SK-N-SH (cell line): ENCODE data around the gene MAGI2. TPM values are rescaled to one million over a fixed set of nuclear protein-coding genes. Genes with fewer than 3 reads are reported as not detected.

Source experiments
- CTCF ChIA-PET: fragments of 300-600, 350-600 bp; formaldehyde crosslinking; extraction: SDS; loops from one replicate; lab custom pipeline; 2021; lab: Yijun Ruan, JAX
- POLR2A ChIA-PET: fragments of 350-600 bp; sonication (Branson Sonifier 250); formaldehyde crosslinking; extraction: SDS; loops from one replicate; lab custom pipeline; 2020; ENCODE audit warnings: antibody characterized with exemption, inconsistent platforms; lab: Yijun Ruan, JAX
- DNase-seq: peaks from one replicate; pipeline ENCODE4 v3.0.0; 2012
- H2AFZ ChIP-seq: fragments of 200-600 bp; sonication (generic); 2 replicates; pipeline ENCODE4 v1.8.1; 2016; ENCODE audit warnings: antibody characterized with exemption, mild to moderate bottlenecking, low read depth
- H3F3A ChIP-seq: fragments of 200-600 bp; sonication (generic); replicated peaks from 2 replicates; pipeline ENCODE3; 2016; ENCODE audit warnings: antibody characterized with exemption, mild to moderate bottlenecking; ENCODE audit not compliant: insufficient read depth
- H3K27ac ChIP-seq, 2 experiments: fragments of 200-500 bp in 1 of 2; fragments of 200-600 bp in 1 of 2; sonication (Bioruptor generic) in 1 of 2; sonication (generic), shearing (Covaris generic) in 1 of 2; 2 replicates each; pipeline versions ENCODE4 v1.5.1 to v1.6.1; 2014 to 2016; ENCODE audit warnings: low read depth in 2 of 2, inconsistent platforms in 1 of 2, low read length in 1 of 2, mild to moderate bottlenecking in 1 of 2, mixed read lengths in 1 of 2
- H3K27me3 ChIP-seq: fragments of 200-600 bp; sonication (generic), shearing (Covaris generic); 2 replicates; pipeline ENCODE4 v1.6.1; 2016; ENCODE audit warnings: mixed run types; ENCODE audit not compliant: insufficient read depth
- H3K36me3 ChIP-seq, 2 experiments: fragments of 200-500 bp in 1 of 2; fragments of 200-600 bp in 1 of 2; sonication (Bioruptor generic) in 1 of 2; sonication (generic) in 1 of 2; replicated peaks in 1 of 2; 2 replicates each; pipeline versions ENCODE3 to v1.5.1; 2014 to 2016; ENCODE audit warnings: low read length in 1 of 2, mild to moderate bottlenecking in 1 of 2; ENCODE audit not compliant: insufficient read depth in 2 of 2, control insufficient read depth in 1 of 2
- H3K4me1 ChIP-seq, 2 experiments: fragments of 200-500 bp in 1 of 2; fragments of 200-600 bp in 1 of 2; sonication (Bioruptor generic) in 1 of 2; sonication (generic), shearing (Covaris generic) in 1 of 2; 2 replicates each; pipeline versions ENCODE4 v1.5.1 to v1.6.1; 2014 to 2016; ENCODE audit warnings: low read depth in 1 of 2, low read length in 1 of 2, mixed run types in 1 of 2; ENCODE audit not compliant: insufficient read depth in 2 of 2, control insufficient read depth in 1 of 2
- H3K4me2 ChIP-seq: fragments of 200-600 bp; sonication (generic), shearing (Covaris generic); 2 replicates; pipeline ENCODE4 v1.6.1; 2017; ENCODE audit warnings: mixed run types
- H3K4me3 ChIP-seq, 2 experiments: fragments of 200-500 bp in 1 of 2; fragments of 200-600 bp in 1 of 2; sonication (Bioruptor generic) in 1 of 2; sonication (generic), shearing (Covaris generic) in 1 of 2; 2 replicates each; pipeline versions ENCODE4 v1.5.1 to v1.8.1; 2014 to 2016; ENCODE audit warnings: low read depth in 2 of 2, inconsistent platforms in 1 of 2, low read length in 1 of 2, mild to moderate bottlenecking in 1 of 2, mixed read lengths in 1 of 2, moderate library complexity in 1 of 2
- H3K79me2 ChIP-seq: fragments of 200-600 bp; sonication (generic); 2 replicates; pipeline ENCODE4 v1.8.1; 2017; ENCODE audit warnings: mild to moderate bottlenecking; ENCODE audit not compliant: insufficient read depth
- H3K9ac ChIP-seq: fragments of 200-600 bp; sonication (generic); 2 replicates; pipeline ENCODE4 v1.6.1; 2017; ENCODE audit warnings: mixed run types
- H3K9me2 ChIP-seq: fragments of 200-600 bp; sonication (generic); 2 replicates; pipeline ENCODE4 v1.6.1; 2017; ENCODE audit warnings: mixed run types
- H3K9me3 ChIP-seq: fragments of 200-600 bp; sonication (generic); 2 replicates; pipeline ENCODE4 v1.6.1; 2017; ENCODE audit warnings: mixed run types, mild to moderate bottlenecking, moderate library complexity
- H4K20me1 ChIP-seq: fragments of 200-600 bp; sonication (generic); 2 replicates; pipeline ENCODE4 v1.6.1; 2017; ENCODE audit warnings: mild to moderate bottlenecking, mixed run types; ENCODE audit not compliant: insufficient read depth
- CHD2 ChIP-seq: fragments of 150-350 bp; IDR thresholded peaks from 2 replicates; pipeline ENCODE4 v1.6.1; 2018; ENCODE audit warnings: low read length; ENCODE audit not compliant: partially characterized antibody
- EZH2phosphoT487 ChIP-seq: fragments of 200-600 bp; sonication (generic); IDR thresholded peaks from 2 replicates; pipeline ENCODE4 v1.6.1; 2017; ENCODE audit warnings: low read depth, mixed run types, mild to moderate bottlenecking, antibody characterized with exemption, moderate library complexity, borderline replicate concordance
- FOXJ3 ChIP-seq: sonication (generic); formaldehyde crosslinking; IDR thresholded peaks from 2 replicates; pipeline ENCODE4 v1.5.1; 2020; ENCODE audit warnings: mild to moderate bottlenecking, missing genetic modification reagents
- GATA2 ChIP-seq: sonication (generic); formaldehyde crosslinking; IDR thresholded peaks from 2 replicates; pipeline ENCODE4 v1.5.0; 2020; ENCODE audit warnings: mild to moderate bottlenecking, missing genetic modification reagents
- JUND ChIP-seq: IDR thresholded peaks from 2 replicates; pipeline ENCODE4 v1.4.0; 2012
- MAX ChIP-seq: IDR thresholded peaks from 2 replicates; pipeline ENCODE4 v1.4.0; 2012; ENCODE audit warnings: low read depth
- MEF2A ChIP-seq: IDR thresholded peaks from 2 replicates; pipeline ENCODE4 v1.4.0; 2012; ENCODE audit warnings: low read depth, borderline replicate concordance
- NFIC ChIP-seq: IDR thresholded peaks from 2 replicates; pipeline ENCODE4 v1.4.0; 2012; ENCODE audit warnings: borderline replicate concordance
- RAD21 ChIP-seq: IDR thresholded peaks from 2 replicates; pipeline ENCODE4 v1.6.1; 2012; ENCODE audit warnings: mild to moderate bottlenecking, low read length
- REST ChIP-seq: IDR thresholded peaks from 2 replicates; pipeline ENCODE4 v1.6.1; 2012; ENCODE audit warnings: mild to moderate bottlenecking, low read depth, low read length, moderate library complexity
- RFX5 ChIP-seq: IDR thresholded peaks from 2 replicates; pipeline ENCODE4 v1.6.1; 2012; ENCODE audit warnings: mild to moderate bottlenecking, improper control_type of control experiment, low read length
- RXRA ChIP-seq: IDR thresholded peaks from 2 replicates; pipeline ENCODE4 v1.4.0; 2012; ENCODE audit warnings: low read depth, mild to moderate bottlenecking, borderline replicate concordance
- SIN3A ChIP-seq: IDR thresholded peaks from 2 replicates; pipeline ENCODE4 v1.6.1; 2012; ENCODE audit warnings: low read depth, mild to moderate bottlenecking, low read length, moderate library complexity, borderline replicate concordance
- TAF1 ChIP-seq: IDR thresholded peaks from 2 replicates; pipeline ENCODE4 v1.6.1; 2012; ENCODE audit warnings: low read depth, mild to moderate bottlenecking, low read length, moderate library complexity, borderline replicate concordance
- WGBS: methylation state at CpG from one replicate; pipeline ENCODE4 v1.1.6; 2017; ENCODE audit warnings: low lambda C conversion rate; 5-methylcytosine and 5-hydroxymethylcytosine counted together
- polyA plus RNA-seq, 3 experiments: library from polyadenylated mRNA; depleted of rRNA; stranded (reverse); fragments of >200 nt; gene quantifications; 2 replicates each; pipeline ENCODE4 v1.2.3, GENCODE V29; 2012
- TF ChIP-seq, protein P1 (sequence below): IDR thresholded peaks from 2 replicates; pipeline ENCODE4 v1.4.0; 2012; ENCODE audit warnings: low read depth, borderline replicate concordance
- TF ChIP-seq, protein P2 (sequence below): IDR thresholded peaks from 2 replicates; pipeline ENCODE4 v1.4.0; 2012; ENCODE audit warnings: low read depth, borderline replicate concordance

Gene MAGI2
- polyA plus RNA-seq, 1 of the 3 experiments (the other 2 are of a cell fraction) = 1.1 TPM

DNA sequence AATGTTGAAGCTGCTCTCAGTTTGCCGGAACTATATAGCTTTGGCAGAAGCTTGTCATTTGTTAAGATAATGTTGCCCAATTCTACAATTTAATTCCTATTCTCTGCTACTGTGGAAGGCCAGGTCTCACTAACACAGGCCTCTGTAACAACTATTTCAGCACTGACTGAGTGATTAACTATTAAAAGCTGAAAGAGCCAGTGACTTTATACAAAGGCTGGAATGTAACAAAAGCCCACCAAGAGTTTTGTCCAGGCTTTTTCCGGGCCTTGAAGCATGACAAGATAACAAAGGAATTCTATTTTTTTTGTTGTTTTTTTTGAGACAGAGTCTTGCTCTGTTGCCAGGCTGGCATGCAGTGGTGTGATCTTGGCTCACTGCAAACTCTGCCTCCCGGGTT is 859.3 kb downstream of the MAGI2 start:
- POLR2A ChIA-PET = no interaction called here
- H3K27me3 ChIP-seq = no peaks in the 10 kb centered on the region
- no peaks in the 10 kb centered on the region for H4K20me1 ChIP-seq
- H3K9me2 ChIP-seq = no peaks in the 10 kb centered on the region
- H3K9ac ChIP-seq = 0 out of 2 replicates have a peak overlapping the region, but pooled peaks have one; percentile 9
- no peaks in the 10 kb centered on the region for H3F3A ChIP-seq
- H3K4me3 ChIP-seq = no peak overlapping the region
- no peak for DNase-seq
- WGBS = 64% methylated on average over 3 of the region's 3 CpGs
- no peaks in the 10 kb centered on the region for H3K9me3 ChIP-seq
- H2AFZ ChIP-seq = no peak overlapping the region
- no peaks in the 10 kb centered on the region for H3K79me2 ChIP-seq
- CTCF ChIA-PET = interaction anchor here (1.2 to 1.4 kb wide), 3 partner anchors 13 to 582 kb away, joined by 3 to 4 read pairs (median 4); no protein-coding TSS in a partner anchor
- H3K4me1 ChIP-seq = peaks cover 0 to 4% of the 10 kb centered on the region in 2 experiments; a peak in 1 of 4 replicates
- H3K36me3 ChIP-seq = no peaks in the 10 kb centered on the region
- peak overlapping the region; percentile 4; the same call in 1 of the 2 replicates for H3K4me2 ChIP-seq
- no peak for TF ChIP-seq MEF2A
- TF ChIP-seq REST = no peak
- no peak for TF ChIP-seq RFX5
- TF ChIP-seq JUND = 0 out of 2 replicates have a peak, but pooled peaks have one; percentile 7
- no peak for TF ChIP-seq TAF1
- no peak for TF ChIP-seq NFIC
- peak overlapping the region in 1 of 2 experiments; percentile 54; a peak in 2 of 4 replicates for H3K27ac ChIP-seq

- no peaks in the 10 kb centered on the region for H3K9me2 ChIP-seq
Observed at GRCh38 chr7:78588393-78588792, 865.1 kb downstream of the MAGI2 start.

More at GRCh38 chr7:78588393-78588792, 865.1 kb downstream of the MAGI2 start:
- POLR2A ChIA-PET = no interaction called here
- WGBS = 45% methylated on average over 1 of the region's 1 CpG
- Histone ChIP-seq H3K9me3 (no peaks in the 10 kb centered on the region), H3K4me2 (no peak overlapping the region), H4K20me1 (no peaks in the 10 kb centered on the region), H3K36me3 (no peaks in the 10 kb centered on the region), H3K79me2 (no peaks in the 10 kb centered on the region), H3K9ac (no peak overlapping the region), H2AFZ (no peak overlapping the region), H3K4me1 (no peaks in the 10 kb centered on the region; a peak in 1 of 4 replicates), H3K27ac (no peak overlapping the region), H3F3A (no peaks in the 10 kb centered on the region), H3K4me3 (no peak overlapping the region), H3K27me3 (no peaks in the 10 kb centered on the region)
- DNase-seq = no peak
- no peak for TF ChIP-seq RXRA
- TF ChIP-seq MAX = no peak
- no peak for TF ChIP-seq CHD2
- TF ChIP-seq JUND = no peak
- TF ChIP-seq, protein P1, sequence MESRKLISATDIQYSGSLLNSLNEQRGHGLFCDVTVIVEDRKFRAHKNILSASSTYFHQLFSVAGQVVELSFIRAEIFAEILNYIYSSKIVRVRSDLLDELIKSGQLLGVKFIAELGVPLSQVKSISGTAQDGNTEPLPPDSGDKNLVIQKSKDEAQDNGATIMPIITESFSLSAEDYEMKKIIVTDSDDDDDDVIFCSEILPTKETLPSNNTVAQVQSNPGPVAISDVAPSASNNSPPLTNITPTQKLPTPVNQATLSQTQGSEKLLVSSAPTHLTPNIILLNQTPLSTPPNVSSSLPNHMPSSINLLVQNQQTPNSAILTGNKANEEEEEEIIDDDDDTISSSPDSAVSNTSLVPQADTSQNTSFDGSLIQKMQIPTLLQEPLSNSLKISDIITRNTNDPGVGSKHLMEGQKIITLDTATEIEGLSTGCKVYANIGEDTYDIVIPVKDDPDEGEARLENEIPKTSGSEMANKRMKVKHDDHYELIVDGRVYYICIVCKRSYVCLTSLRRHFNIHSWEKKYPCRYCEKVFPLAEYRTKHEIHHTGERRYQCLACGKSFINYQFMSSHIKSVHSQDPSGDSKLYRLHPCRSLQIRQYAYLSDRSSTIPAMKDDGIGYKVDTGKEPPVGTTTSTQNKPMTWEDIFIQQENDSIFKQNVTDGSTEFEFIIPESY = no peak
- TF ChIP-seq EZH2phosphoT487 = no peak
- no peak for TF ChIP-seq SIN3A
- TF ChIP-seq, protein P2, sequence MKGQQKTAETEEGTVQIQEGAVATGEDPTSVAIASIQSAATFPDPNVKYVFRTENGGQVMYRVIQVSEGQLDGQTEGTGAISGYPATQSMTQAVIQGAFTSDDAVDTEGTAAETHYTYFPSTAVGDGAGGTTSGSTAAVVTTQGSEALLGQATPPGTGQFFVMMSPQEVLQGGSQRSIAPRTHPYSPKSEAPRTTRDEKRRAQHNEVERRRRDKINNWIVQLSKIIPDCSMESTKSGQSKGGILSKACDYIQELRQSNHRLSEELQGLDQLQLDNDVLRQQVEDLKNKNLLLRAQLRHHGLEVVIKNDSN = no peak
- TF ChIP-seq RAD21 = no peak; the same call in 1 of the 2 replicates
- no peak for TF ChIP-seq FOXJ3 (CRISPR knock-in tag)
- no peak for TF ChIP-seq MEF2A
- TF ChIP-seq GATA2 (CRISPR knock-in tag) = no peak
- CTCF ChIA-PET = interaction anchor here (0.8 to 2.5 kb wide), 7 partner anchors 10 to 601 kb away, joined by 3 to 17 read pairs (median 3); no protein-coding TSS in a partner anchor
